BLaER1 treated with 17β-estradiol and CSF1 and Interleukin-3, amounts not matched to agents 10 nM and 100 nM (cell line): ENCODE data around the gene BBLN.

Experiments
- H3K27ac ChIP-seq, 11 experiments: shearing (Covaris generic); formaldehyde crosslinking; 2 replicates each; pipeline ENCODE4 v1.8.1; 2022
- H3K27me3 ChIP-seq, 11 experiments: shearing (Covaris generic); formaldehyde crosslinking; 2 replicates each; pipeline ENCODE4 v1.8.1; 2022
- H3K36me3 ChIP-seq, 11 experiments: shearing (Covaris generic); formaldehyde crosslinking; 2 replicates each; pipeline ENCODE4 v1.8.1; 2022
- H3K4me1 ChIP-seq, 10 experiments: shearing (Covaris generic); formaldehyde crosslinking; 2 replicates each; pipeline ENCODE4 v1.8.1; 2022
- H3K4me2 ChIP-seq, 11 experiments: shearing (Covaris generic); formaldehyde crosslinking; 2 replicates each; pipeline ENCODE4 v1.8.1; 2022
- H3K4me3 ChIP-seq, 10 experiments: shearing (Covaris generic); formaldehyde crosslinking; 2 replicates each; pipeline ENCODE4 v1.8.1; 2022
- H3K9ac ChIP-seq, 11 experiments: shearing (Covaris generic); formaldehyde crosslinking; 2 replicates each; pipeline ENCODE4 v1.8.1; 2022
- H3K9me3 ChIP-seq, 11 experiments: shearing (Covaris generic); formaldehyde crosslinking; replicated peaks in 1 of 11; 2 replicates each; pipeline ENCODE4 v1.8.1; 2022
- H4K20me1 ChIP-seq, 11 experiments: shearing (Covaris generic); formaldehyde crosslinking; 2 replicates each; pipeline ENCODE4 v1.8.1; 2022
- Cebpa-rat ChIP-seq, 11 experiments: shearing (Covaris generic); IDR thresholded peaks; 2 replicates each; pipeline ENCODE4 v1.8.1; 2022

BBLN gene

GRCh38 chr9:128117613-128118471, 42.2 kb upstream of the BBLN start:
- H3K4me2 ChIP-seq, result peak overlapping the region; percentile 2 to 48 (median 29); a peak in 14 of 22 replicates
- H3K4me1 ChIP-seq, result peaks cover 32 to 59% (median 46%) of the 10 kb centered on the region in 10 experiments
- no peak overlapping the region for H3K27ac ChIP-seq
- peaks cover 29 to 64% (median 56%) of the 10 kb centered on the region in 11 experiments for H3K36me3 ChIP-seq
- no peaks in the 10 kb centered on the region for H3K9me3 ChIP-seq
- H4K20me1 ChIP-seq, result peaks cover 0 to 69% (median 36%) of the 10 kb centered on the region in 11 experiments; a peak in 19 of 22 replicates
- no peaks in the 10 kb centered on the region for H3K27me3 ChIP-seq
- H3K9ac ChIP-seq, result peak overlapping the region in 5 of 11 experiments; percentile 7 to 44 (median 26); a peak in 2 of 22 replicates
- no peak overlapping the region for H3K4me3 ChIP-seq
- TF ChIP-seq Cebpa-rat (IDR thresholded peaks at IDR 0.05), result no peak

GRCh38 chr9:128118472-128118857, 41.6 kb upstream of the BBLN start:
- peaks cover 35 to 64% (median 55%) of the 10 kb centered on the region in 11 experiments for H3K36me3 ChIP-seq

GRCh38 chr9:128118971-128119665, 40.9 kb upstream of the BBLN start:
- Histone ChIP-seq H3K4me1 (peaks cover 36 to 64% (median 49%) of the 10 kb centered on the region in 10 experiments), H3K4me3 (no peak overlapping the region), H3K9ac (peak overlapping the region in 4 of 11 experiments; percentile 2 to 50 (median 14); a peak in 3 of 22 replicates), H3K27me3 (no peaks in the 10 kb centered on the region), H3K36me3 (peaks cover 42 to 66% (median 55%) of the 10 kb centered on the region in 11 experiments), H4K20me1 (peaks cover 4 to 80% (median 45%) of the 10 kb centered on the region in 11 experiments; a peak in 20 of 22 replicates), H3K4me2 (peak overlapping the region in 7 of 11 experiments; percentile 1 to 74 (median 53); a peak in 10 of 22 replicates), H3K9me3 (no peaks in the 10 kb centered on the region), H3K27ac (no peak overlapping the region)
- no peak for TF ChIP-seq Cebpa-rat (IDR thresholded peaks at IDR 0.05)

More at GRCh38 chr9:128118472-128118857, 41.6 kb upstream of the BBLN start:
- no peaks in the 10 kb centered on the region for H3K27me3 ChIP-seq
- peaks cover under 1 to 75% (median 41%) of the 10 kb centered on the region in 11 experiments; a peak in 20 of 22 replicates for H4K20me1 ChIP-seq
- peaks cover 36 to 64% (median 49%) of the 10 kb centered on the region in 10 experiments for H3K4me1 ChIP-seq
- H3K9ac ChIP-seq, result no peak overlapping the region
- peak overlapping the region in 5 of 11 experiments; percentile 2 to 48 (median 34); a peak in 6 of 22 replicates for H3K4me2 ChIP-seq
- no peak for TF ChIP-seq Cebpa-rat (IDR thresholded peaks at IDR 0.05)
- H3K4me3 ChIP-seq, result no peak overlapping the region
- no peak overlapping the region for H3K27ac ChIP-seq
- H3K9me3 ChIP-seq, result no peaks in the 10 kb centered on the region

DNA sequence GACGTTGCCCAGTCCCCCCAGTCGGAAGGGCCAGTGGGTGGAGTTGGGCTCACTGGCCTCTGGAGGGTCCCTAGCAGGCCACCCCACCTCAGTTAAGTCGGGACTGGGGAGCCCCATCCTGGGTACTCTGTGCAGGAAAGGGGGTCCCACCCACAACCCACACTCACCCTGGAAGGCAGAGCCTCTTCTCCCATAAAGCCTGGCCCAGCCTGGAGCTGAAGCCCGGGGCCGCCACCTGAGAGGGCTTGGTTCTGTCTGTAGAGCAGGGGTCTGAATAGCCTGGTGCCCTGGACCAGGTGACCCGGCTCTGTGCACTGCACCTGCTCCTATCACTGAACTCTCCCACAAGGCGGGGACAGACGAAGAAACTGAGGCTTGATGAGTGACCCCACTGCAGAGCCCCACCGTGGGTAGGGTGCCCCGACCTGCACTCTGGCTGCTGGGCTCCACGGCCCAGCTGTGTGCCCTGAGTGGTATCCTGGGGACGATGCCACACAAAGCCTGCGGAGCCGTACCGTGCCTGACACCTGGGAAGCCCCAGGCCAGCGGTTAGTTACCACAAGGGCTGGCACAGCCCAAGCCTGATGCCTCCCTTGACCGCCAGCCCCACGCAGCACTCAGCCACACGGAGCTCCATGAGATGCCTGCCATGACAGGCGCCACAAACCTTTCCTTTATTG, 39.9 kb upstream of the BBLN start:
- peaks cover 14 to 80% (median 55%) of the 10 kb centered on the region in 11 experiments; a peak in 21 of 22 replicates for H4K20me1 ChIP-seq
- H3K4me1 ChIP-seq, result peaks cover 36 to 69% (median 54%) of the 10 kb centered on the region in 10 experiments
- H3K36me3 ChIP-seq, result peaks cover 47 to 63% (median 53%) of the 10 kb centered on the region in 11 experiments
- H3K4me2 ChIP-seq, result peak overlapping the region in 2 of 11 experiments; percentile 53 to 74; a peak in 1 of 22 replicates
- no peaks in the 10 kb centered on the region for H3K9me3 ChIP-seq
- H3K9ac ChIP-seq, result no peak overlapping the region; a peak in 1 of 22 replicates
- no peak overlapping the region for H3K4me3 ChIP-seq
- no peaks in the 10 kb centered on the region for H3K27me3 ChIP-seq
- TF ChIP-seq Cebpa-rat (IDR thresholded peaks at IDR 0.05), result no peak
- no peak overlapping the region for H3K27ac ChIP-seq

DNA sequence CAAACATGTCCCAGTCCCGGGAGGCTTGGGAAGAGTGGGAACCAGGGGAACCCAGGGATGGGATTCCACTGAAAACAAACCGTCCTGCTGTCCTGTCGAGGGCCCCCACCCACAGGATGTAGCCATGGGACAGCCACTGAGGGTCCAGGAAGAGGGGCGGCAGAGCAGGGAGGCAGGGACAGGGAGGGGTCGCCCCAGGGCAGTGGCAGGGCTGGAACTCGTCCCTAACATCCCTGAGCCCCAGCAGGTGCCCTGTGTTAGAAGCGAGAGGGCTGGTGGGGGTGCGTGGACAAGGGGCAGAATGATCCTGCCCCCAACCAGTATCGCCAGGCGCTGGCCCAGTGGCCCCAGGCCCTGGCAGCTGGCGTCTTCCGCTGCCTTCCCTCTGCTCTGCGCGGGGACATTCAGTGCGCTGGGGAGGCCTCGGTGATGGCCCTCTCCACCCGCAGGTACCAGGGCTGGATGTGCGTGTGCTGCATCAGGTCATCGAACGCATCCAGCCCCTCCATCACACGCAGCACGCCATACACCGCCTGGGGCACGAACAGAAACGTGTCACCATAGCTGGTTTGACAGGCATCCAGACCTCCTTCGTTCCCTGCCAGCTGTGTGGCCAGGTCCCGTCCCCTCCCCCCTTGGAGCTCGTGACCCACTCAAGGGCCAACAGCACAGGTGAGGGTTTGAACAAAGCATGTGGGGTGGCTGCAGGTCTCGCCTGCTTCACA, 39.2 kb upstream of the BBLN start:
- no peak overlapping the region for H3K4me3 ChIP-seq
- H3K27ac ChIP-seq, result no peak overlapping the region
- H3K4me1 ChIP-seq, result peaks cover 36 to 69% (median 59%) of the 10 kb centered on the region in 10 experiments
- H3K4me2 ChIP-seq, result peak overlapping the region in 3 of 11 experiments; percentile 69 to 84 (median 76); a peak in 3 of 22 replicates
- H4K20me1 ChIP-seq, result peaks cover 22 to 84% (median 62%) of the 10 kb centered on the region in 11 experiments; a peak in 21 of 22 replicates
- no peaks in the 10 kb centered on the region for H3K9me3 ChIP-seq
- no peak for TF ChIP-seq Cebpa-rat (IDR thresholded peaks at IDR 0.05)
- no peaks in the 10 kb centered on the region for H3K27me3 ChIP-seq
- H3K36me3 ChIP-seq, result peaks cover 47 to 56% (median 50%) of the 10 kb centered on the region in 11 experiments
- peak overlapping the region in 3 of 11 experiments; percentile 6 to 60 (median 29); a peak in 2 of 22 replicates for H3K9ac ChIP-seq

GRCh38 chr9:128121466-128121810, 38.6 kb upstream of the BBLN start:
- Histone ChIP-seq H3K27ac (no peak overlapping the region), H3K4me3 (no peak overlapping the region), H3K9ac (peak overlapping the region in 3 of 11 experiments; percentile 6 to 60 (median 29); a peak in 2 of 22 replicates), H3K36me3 (peaks cover 47 to 53% (median 50%) of the 10 kb centered on the region in 11 experiments), H4K20me1 (peaks cover 24 to 87% (median 68%) of the 10 kb centered on the region in 11 experiments; a peak in 21 of 22 replicates), H3K9me3 (no peaks in the 10 kb centered on the region), H3K27me3 (no peaks in the 10 kb centered on the region), H3K4me1 (peaks cover 36 to 73% (median 62%) of the 10 kb centered on the region in 10 experiments), H3K4me2 (peak overlapping the region in 4 of 11 experiments; percentile 69 to 84 (median 79); a peak in 7 of 22 replicates)
- TF ChIP-seq Cebpa-rat (IDR thresholded peaks at IDR 0.05), result no peak

GRCh38 chr9:128121924-128122808, 37.9 kb upstream of the BBLN start:
- H3K9me3 ChIP-seq, result no peaks in the 10 kb centered on the region
- peak overlapping the region in 6 of 11 experiments; percentile 18 to 50 (median 41); a peak in 7 of 22 replicates for H3K27ac ChIP-seq
- H3K9ac ChIP-seq, result peak overlapping the region in 10 of 11 experiments; percentile 5 to 64 (median 42); a peak in 15 of 22 replicates
- peaks cover 47 to 53% (median 50%) of the 10 kb centered on the region in 11 experiments for H3K36me3 ChIP-seq
- no peaks in the 10 kb centered on the region for H3K27me3 ChIP-seq
- TF ChIP-seq Cebpa-rat (IDR thresholded peaks at IDR 0.05), result no peak
- H3K4me3 ChIP-seq, result no peak overlapping the region
- H4K20me1 ChIP-seq, result peaks cover 24 to 88% (median 68%) of the 10 kb centered on the region in 11 experiments; a peak in 21 of 22 replicates
- peaks cover 36 to 79% (median 67%) of the 10 kb centered on the region in 10 experiments for H3K4me1 ChIP-seq
- peak overlapping the region; percentile 18 to 84 (median 69) for H3K4me2 ChIP-seq
